Measurements from ENCODE around the gene MAGEB17. TPM values are rescaled to one million over a fixed set of nuclear protein-coding genes. Genes with fewer than 3 reads are reported as not detected.

MAGEB17 gene
- total RNA-seq, 1 donor, result not detected

DNA sequence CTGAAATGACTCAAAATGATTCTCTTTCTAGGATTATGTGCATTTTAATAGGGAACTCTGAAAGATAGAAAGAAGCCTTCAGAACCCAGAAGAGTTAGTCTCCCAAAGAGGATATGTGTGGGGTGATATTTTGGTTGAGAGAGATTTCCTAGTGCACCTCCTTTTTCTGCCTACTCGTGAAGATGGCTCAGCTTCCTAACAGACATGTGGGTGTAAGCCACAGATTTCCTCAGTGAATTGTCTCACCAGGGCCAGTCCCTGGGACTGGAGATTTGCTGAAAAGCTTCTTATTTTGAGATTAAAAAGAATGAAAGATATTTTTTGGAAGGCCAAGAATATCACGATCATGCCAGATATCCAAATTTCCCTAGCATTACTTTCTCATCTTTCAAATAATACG is 42.8 kb downstream of the MAGEB17 start:
- no peak overlapping the region for H3K4me3 ChIP-seq (ENCODE audit: insufficient read depth, low read length)
- no peaks in the 10 kb centered on the region for H3K9me3 ChIP-seq (ENCODE audit: low read depth, low read length)
- H4K20me1 ChIP-seq (ENCODE audit: insufficient read depth, low read length), result no peaks in the 10 kb centered on the region
- no peak overlapping the region for H3K27ac ChIP-seq (ENCODE audit: low read depth, low read length)
- no peak for DNase-seq (ENCODE audit: insufficient read length, low spot score, missing footprints)
- no peaks in the 10 kb centered on the region for H3K79me2 ChIP-seq (ENCODE audit: insufficient read depth, low read length)
- no peaks in the 10 kb centered on the region for H3K4me1 ChIP-seq (ENCODE audit: insufficient read depth, low read length)
- no peak overlapping the region for H2AFZ ChIP-seq (ENCODE audit: low read length)
- H3K4me2 ChIP-seq (ENCODE audit: insufficient read depth, low read length), result no peak overlapping the region
- TF ChIP-seq, protein P1, sequence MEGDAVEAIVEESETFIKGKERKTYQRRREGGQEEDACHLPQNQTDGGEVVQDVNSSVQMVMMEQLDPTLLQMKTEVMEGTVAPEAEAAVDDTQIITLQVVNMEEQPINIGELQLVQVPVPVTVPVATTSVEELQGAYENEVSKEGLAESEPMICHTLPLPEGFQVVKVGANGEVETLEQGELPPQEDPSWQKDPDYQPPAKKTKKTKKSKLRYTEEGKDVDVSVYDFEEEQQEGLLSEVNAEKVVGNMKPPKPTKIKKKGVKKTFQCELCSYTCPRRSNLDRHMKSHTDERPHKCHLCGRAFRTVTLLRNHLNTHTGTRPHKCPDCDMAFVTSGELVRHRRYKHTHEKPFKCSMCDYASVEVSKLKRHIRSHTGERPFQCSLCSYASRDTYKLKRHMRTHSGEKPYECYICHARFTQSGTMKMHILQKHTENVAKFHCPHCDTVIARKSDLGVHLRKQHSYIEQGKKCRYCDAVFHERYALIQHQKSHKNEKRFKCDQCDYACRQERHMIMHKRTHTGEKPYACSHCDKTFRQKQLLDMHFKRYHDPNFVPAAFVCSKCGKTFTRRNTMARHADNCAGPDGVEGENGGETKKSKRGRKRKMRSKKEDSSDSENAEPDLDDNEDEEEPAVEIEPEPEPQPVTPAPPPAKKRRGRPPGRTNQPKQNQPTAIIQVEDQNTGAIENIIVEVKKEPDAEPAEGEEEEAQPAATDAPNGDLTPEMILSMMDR (IDR thresholded peaks at IDR 0.05; ENCODE audit: extremely low read depth, low read depth, low read length), result no peak
- H3K27me3 ChIP-seq (ENCODE audit: insufficient read depth, low read length), result peaks cover 4% of the 10 kb centered on the region
- H3K36me3 ChIP-seq (ENCODE audit: insufficient read depth, low read length), result no peaks in the 10 kb centered on the region

DNA sequence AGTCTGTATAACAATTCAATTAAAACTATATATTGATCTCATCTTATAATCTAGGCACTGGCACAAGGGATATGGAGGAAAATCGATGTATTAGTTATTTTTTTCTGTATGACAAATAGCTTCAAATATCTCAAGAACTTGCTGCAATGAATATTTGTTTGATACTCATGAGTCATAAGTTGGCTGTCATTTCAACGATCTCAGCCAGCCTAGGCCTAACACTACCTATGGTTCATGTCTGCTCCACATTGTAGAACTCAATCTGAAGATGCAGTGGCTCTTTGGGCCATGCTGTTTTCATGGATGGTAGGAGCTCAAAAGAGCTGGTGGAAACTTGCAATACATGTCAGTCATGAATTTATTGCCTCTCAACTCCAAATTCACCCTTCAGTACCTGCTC is 44.7 kb downstream of the MAGEB17 start:
- Histone ChIP-seq H3K27me3 (ENCODE audit: insufficient read depth, low read length) (no peaks in the 10 kb centered on the region), H3K36me3 (ENCODE audit: insufficient read depth, low read length) (no peaks in the 10 kb centered on the region), H4K20me1 (ENCODE audit: insufficient read depth, low read length) (no peaks in the 10 kb centered on the region), H2AFZ (ENCODE audit: low read length) (no peak overlapping the region), H3K9me3 (ENCODE audit: low read depth, low read length) (no peaks in the 10 kb centered on the region), H3K4me3 (ENCODE audit: insufficient read depth, low read length) (no peak overlapping the region), H3K27ac (ENCODE audit: low read depth, low read length) (no peak overlapping the region), H3K79me2 (ENCODE audit: insufficient read depth, low read length) (no peaks in the 10 kb centered on the region), H3K4me2 (ENCODE audit: insufficient read depth, low read length) (no peak overlapping the region), H3K4me1 (ENCODE audit: insufficient read depth, low read length) (no peaks in the 10 kb centered on the region)
- peak; percentile 44 for DNase-seq (ENCODE audit: insufficient read length, low spot score, missing footprints)
- TF ChIP-seq, protein P1 (IDR thresholded peaks at IDR 0.05; ENCODE audit: extremely low read depth, low read depth, low read length), result no peak

DNA sequence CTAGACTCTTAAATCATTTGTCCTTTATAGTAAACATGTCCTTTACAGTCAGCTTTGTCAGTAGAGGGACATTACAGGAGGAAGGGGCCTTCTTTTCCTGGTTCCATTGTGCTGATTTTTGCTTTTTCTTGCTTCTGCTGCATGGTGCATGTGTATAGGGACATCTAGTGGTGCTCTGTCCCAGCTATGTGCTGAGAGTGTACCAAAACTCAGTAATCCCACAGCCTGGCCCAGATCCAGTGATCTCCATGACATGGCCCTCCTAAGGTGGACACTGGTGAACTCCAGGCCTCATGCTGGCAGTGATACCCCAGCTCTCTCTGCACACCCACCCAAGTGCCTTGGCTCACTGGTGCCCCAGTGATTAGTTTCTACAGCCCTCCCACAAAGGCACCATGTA is 45.2 kb downstream of the MAGEB17 start:
- H2AFZ ChIP-seq (ENCODE audit: low read length), result no peak overlapping the region
- peak; percentile 1 for DNase-seq (ENCODE audit: insufficient read length, low spot score, missing footprints)

DNA sequence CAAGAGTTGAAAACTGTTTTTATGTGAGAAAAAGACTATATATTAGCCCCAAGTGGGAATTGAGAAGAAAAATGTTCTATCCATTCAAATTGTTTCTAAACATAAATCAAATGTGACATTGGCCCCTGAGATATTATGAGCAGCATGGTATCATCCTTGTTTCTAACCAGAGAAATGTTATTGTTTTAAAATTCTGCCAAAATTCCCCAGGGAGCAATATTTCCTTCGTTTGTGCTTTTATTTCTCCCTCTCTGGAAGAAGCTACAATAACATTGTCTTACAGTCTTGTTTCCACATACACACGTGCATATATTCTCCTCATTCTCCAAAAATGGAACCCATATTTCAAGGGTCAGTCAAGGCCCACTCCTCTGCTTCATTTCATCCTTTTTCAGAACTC is 46.7 kb downstream of the MAGEB17 start:
- no peak for DNase-seq (ENCODE audit: insufficient read length, low spot score, missing footprints)
- Histone ChIP-seq H3K79me2 (ENCODE audit: insufficient read depth, low read length) (no peaks in the 10 kb centered on the region), H3K27me3 (ENCODE audit: insufficient read depth, low read length) (no peaks in the 10 kb centered on the region), H3K4me1 (ENCODE audit: insufficient read depth, low read length) (no peaks in the 10 kb centered on the region), H3K9me3 (ENCODE audit: low read depth, low read length) (no peaks in the 10 kb centered on the region), H3K36me3 (ENCODE audit: insufficient read depth, low read length) (no peaks in the 10 kb centered on the region), H2AFZ (ENCODE audit: low read length) (no peak overlapping the region), H3K4me3 (ENCODE audit: insufficient read depth, low read length) (no peak overlapping the region), H3K4me2 (ENCODE audit: insufficient read depth, low read length) (no peak overlapping the region), H3K27ac (ENCODE audit: low read depth, low read length) (no peak overlapping the region), H4K20me1 (ENCODE audit: insufficient read depth, low read length) (no peaks in the 10 kb centered on the region)
- TF ChIP-seq, protein P1 (IDR thresholded peaks at IDR 0.05; ENCODE audit: extremely low read depth, low read depth, low read length), result no peak

More for the DNA sequence above, 45.2 kb downstream of the MAGEB17 start:
- Histone ChIP-seq H3K4me1 (ENCODE audit: insufficient read depth, low read length) (no peaks in the 10 kb centered on the region), H3K9me3 (ENCODE audit: low read depth, low read length) (no peaks in the 10 kb centered on the region), H3K27ac (ENCODE audit: low read depth, low read length) (no peak overlapping the region), H3K36me3 (ENCODE audit: insufficient read depth, low read length) (no peaks in the 10 kb centered on the region), H3K27me3 (ENCODE audit: insufficient read depth, low read length) (no peaks in the 10 kb centered on the region), H3K4me2 (ENCODE audit: insufficient read depth, low read length) (no peak overlapping the region), H3K79me2 (ENCODE audit: insufficient read depth, low read length) (no peaks in the 10 kb centered on the region), H4K20me1 (ENCODE audit: insufficient read depth, low read length) (no peaks in the 10 kb centered on the region), H3K4me3 (ENCODE audit: insufficient read depth, low read length) (no peak overlapping the region)
- TF ChIP-seq, protein P1 (IDR thresholded peaks at IDR 0.05; ENCODE audit: extremely low read depth, low read depth, low read length), result peak; percentile 51

Measured in osteoblast (primary cell).